GM18858 (cell line): ENCODE data around the gene ZNF544.
"Not testable (repeated sequence)": the region's sequence is repeated elsewhere in the genome, so short reads cannot be mapped to it uniquely, and the experiment has no call there.

Source experiments
- ATAC-seq: cut with Tn5 transposase; IDR thresholded peaks from one replicate; pipeline ENCODE4 v1.9.1; 2021; ENCODE audit not compliant: unreplicated experiment

Gene ZNF544

GRCh38 chr19:58252102-58252685 is 23.5 kb downstream of the ZNF544 start:
- ATAC-seq, result no peak

- not testable (repeated sequence) for ATAC-seq
These were observed 29.5 kb downstream of the ZNF544 start for GRCh38 chr19:58258259-58258658.

- ATAC-seq, result no peak
These were observed 32.9 kb downstream of the ZNF544 start for GRCh38 chr19:58261600-58261967.

GRCh38 chr19:58261968-58262921 is 33.5 kb downstream of the ZNF544 start:
- no peak for ATAC-seq

DNA sequence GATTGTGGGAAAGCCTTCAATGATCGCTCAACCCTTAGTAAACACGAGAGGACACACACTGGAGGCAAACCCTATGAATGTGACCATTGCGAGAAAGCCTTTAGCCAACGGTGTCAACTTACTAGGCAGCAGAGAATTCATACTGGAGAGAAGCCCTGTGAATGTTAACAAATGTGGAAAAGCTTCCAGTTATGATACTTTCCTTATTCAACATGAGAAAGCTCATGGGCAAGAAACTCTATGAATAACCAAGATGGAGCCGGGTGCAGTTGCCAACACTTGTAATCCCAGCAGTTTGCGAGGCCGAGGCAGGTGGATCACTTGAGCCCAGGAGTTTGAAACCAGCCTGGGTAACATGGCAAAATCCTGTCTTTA is 34.2 kb downstream of the ZNF544 start:
- no peak for ATAC-seq

GRCh38 chr19:58265100-58265499 is 36.4 kb downstream of the ZNF544 start:
- ATAC-seq, result no peak

DNA sequence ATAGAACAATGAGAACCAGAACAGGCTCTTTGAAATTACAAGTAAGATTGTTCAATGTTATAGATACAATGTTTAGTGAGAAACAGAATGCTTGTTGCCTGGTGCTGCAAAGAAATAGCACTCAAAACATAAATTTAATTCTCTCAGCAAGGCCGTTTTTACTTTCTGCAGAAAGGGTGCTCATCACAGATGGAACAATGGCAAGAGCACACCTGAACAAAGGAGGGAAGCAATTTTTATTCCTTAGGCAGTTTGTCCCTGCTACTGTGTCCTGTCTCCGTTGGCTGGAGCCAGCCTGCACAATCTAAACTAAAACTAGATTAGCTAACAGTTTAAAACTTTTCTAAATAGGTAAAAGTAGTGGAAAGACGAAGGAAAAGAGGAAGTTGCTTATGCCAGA is 39.6 kb downstream of the ZNF544 start:
- ATAC-seq, result no peak

- no peak for ATAC-seq
These were observed 46.1 kb downstream of the ZNF544 start for GRCh38 chr19:58274771-58275201.

DNA sequence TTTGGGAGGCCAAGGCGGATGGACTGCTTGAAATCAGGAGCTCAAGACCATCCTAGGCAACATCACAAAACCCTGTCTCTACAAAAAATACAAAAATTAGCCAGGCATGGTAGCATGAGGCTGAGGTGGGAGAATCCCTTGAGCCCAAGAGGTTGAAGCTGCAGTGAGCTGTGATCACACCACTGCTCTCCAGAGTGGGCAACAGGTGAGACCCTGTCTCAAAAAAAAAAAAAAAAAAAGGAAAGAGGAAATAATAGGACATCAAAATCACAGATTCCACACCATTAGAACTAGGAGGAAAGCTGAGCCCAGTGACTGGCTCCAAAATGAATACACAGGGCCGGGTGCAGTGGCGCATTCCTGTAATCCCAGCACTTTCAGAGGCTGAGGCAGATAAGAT is 46.9 kb downstream of the ZNF544 start:
- ATAC-seq, result no peak

- ATAC-seq, result no peak
These were observed 48.5 kb downstream of the ZNF544 start for GRCh38 chr19:58277197-58277596.

DNA sequence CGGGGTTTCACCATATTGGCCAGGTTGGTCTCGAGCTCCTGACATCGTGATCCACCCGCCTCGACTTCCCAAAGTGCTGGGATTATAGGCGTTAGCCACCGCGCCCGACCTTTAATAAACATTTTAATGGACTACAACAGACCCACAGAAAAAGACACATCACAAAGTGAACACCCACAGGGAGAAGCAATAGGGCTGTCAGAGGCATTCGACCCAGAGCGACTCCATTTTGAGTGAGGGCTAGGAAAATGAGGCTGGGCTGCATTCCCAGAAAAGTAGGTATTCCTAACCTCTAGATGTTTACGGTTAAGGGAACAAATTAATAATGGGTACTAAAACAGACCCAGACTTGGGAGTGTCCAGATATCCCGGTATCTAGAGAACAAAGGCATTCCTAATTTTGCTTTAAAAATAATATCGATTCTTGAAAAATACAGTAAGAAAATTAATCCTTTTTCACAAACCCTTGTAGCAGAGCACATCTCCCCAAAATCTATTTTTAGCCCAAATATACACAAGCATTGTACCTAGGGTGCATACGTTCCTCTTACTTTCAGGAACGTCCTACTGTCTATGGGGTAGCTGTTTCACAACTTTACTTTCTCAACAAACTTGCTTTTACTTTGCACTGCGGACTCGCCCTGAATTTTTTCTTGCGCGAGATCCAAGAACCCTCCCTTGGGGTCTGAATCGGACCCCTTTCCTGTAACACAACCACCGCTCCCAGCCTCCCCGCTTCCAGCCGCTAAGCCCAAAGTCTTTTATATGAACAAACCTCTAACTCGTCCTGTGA is 49.2 kb downstream of the ZNF544 start:
- ATAC-seq, result no peak

DNA sequence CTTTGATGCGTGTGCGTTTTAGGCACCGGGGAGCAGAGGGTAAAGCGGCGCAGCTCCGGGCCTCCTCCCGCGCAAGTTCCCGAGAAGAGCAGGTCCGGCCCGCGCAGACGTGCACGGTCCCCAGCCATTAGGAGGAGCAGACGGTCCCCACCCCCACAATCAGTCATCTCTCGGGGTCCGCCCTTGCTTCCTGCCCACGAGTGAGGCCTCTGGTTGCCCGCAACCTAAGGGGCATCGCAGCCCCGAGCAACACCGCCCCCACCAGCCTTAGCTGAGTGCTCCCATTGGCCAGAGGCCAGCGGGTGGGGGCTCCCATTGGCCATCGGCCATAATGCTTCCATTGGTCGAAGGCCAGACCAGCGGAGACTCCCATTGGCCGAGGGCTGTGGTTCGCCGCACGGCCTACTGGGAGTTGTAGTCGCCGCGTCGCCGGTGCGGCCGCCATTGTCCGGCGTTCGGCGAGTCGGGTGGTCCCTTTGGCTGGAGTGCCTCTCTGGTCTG is 49.9 kb downstream of the ZNF544 start, which contains the start of gene ZNF8:
TSS of gene ZNF8 (plus strand) at position 415 of the 501 bp plus-strand sequence. CDS start 127 bp downstream, outside the sequence.
- peak; percentile 84 for ATAC-seq

DNA sequence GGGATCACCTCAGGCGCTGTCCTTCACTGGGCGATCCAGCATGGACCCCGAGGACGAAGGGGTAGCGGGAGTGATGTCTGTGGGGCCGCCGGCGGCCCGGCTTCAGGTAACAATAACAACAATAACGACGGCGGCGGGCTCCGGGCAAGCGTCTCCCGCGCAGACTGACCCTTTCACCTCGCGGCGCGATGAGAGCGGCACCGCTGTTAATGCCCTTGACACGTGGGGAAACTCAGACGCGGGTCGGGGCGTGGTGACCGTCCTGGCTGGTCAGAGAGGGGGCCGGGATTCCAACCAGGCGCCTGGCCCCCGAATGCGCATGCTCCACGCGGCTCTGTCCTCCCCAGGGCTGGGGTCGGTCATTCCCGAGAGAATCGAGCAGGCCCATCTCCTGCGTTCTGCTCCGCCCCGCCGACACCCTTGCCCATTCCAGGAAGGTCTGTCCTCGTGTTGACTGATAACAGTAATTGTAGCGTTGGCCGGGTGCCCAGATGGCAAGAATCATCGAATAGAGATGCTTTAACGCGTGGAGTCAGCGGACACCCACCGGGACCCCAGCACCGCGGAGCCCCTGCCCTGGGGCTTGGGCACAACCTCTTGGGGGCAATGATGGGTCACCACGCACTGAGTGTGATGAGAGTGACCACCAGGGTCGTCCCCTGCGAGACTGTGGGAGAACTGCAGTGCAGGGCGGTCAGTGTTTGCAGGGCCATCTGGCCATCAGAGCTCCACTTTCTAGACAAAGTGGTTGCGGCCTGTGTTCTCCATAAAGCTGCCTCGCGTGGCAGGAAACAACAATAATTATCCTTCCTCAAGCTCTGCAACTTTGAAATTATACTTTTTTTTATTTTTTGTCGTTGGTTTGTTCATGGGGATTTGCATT is 50.6 kb downstream of the ZNF544 start:
- ATAC-seq, result no peak

DNA sequence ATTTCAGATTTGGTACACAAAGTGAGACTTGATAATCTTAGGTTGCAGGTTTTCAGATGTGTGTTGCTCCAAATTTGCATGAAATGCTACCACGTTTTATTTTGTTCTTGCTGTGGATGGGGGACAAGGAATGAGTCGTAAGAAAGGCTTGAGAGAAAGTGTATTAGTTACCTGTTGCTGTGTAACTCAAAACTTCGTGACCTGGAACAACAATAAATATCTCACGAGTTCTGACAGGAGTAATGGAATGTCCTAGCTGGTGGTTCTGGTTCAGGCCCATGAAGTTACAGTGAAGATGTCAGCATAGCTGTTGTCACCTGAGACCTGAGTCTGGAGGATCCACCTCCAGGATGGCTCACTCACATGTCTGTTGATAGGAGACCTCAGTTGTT is 51.2 kb downstream of the ZNF544 start:
- ATAC-seq, result no peak

DNA sequence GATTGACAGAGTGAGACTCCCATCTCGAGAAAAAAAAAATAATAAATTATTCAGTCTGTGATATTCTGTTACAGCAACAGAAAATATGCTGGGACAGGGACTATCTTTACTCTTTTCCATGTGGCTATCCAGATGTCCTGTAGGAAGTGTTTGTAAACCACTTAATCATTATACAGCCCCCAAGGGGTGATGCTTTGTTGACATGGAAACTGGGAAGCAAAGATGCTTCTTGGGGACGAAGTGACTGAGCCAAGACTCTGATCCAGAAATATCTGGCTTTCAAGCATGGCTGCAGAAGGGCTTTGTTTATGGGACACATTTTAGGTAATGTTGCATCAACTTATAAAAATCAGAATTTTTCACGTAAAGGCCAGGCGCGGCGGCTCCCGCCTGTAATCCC is 55.5 kb downstream of the ZNF544 start:
- ATAC-seq, result no peak

GRCh38 chr19:58291943-58292342 is 63.2 kb downstream of the ZNF544 start:
- ATAC-seq, result no peak

GRCh38 chr19:58294743-58295374 is 66.1 kb downstream of the ZNF544 start:
- ATAC-seq, result no peak

DNA sequence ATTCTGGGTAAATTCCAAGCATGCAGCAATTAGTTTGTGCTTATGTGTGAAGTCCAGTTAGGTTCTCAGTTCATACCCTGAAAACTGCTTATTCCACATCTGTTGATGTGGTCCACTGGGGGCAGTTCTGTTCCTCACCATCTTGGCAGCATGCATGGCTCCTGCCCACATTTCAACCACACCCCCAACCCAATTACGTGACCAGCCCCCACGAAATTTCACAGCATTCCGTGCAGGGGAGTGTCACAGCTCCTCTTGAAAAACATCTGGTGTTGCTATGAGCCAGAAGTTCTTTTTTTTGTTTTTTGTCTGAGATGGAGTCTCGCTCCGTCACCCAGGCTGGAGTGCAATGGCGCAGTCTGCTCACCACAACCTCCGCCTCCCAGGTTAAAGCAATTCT is 67.4 kb downstream of the ZNF544 start:
- no peak for ATAC-seq

DNA sequence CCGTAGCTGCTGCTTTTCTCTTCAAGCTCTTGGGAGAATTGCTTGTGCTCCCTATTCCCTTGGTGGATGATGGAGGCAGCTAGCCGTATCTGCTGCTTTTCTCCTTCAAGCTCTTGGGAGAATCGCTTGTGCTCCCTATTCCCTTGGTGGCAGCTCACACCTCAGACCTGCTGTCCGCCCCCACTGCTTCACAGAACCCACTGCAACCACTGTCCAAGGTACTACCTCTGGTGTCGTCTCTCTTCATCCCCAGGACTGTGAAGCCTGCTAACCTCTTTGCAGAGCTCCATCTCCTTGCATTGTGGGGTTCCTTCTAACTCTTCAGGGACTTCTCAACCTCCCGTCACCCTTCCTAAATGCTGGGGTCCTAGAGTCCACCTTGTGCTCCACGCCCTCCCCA is 71.9 kb downstream of the ZNF544 start:
- no peak for ATAC-seq

GRCh38 chr19:58304255-58304654 is 75.5 kb downstream of the ZNF544 start:
- no peak for ATAC-seq
